Activated CD4-positive, alpha-beta T cell treated with anti-CD3 and anti-CD28 coated beads, Interleukin-2, amount 10 ng/mL, durations not matched to agents 24 days and 14 days (primary cell): Measurements from ENCODE around the gene ZNF740. TPM values are rescaled to one million over a fixed set of nuclear protein-coding genes. Genes with fewer than 3 reads are reported as not detected.

ENCODE experiments used
- DNase-seq: peaks from one replicate; pipeline ENCODE4 v3.0.0; 2022
- H3K27ac Mint-ChIP-seq: one replicate; pipeline ENCODE4 v1.8.0; 2022; ENCODE audit warnings: mild to moderate bottlenecking, mixed read lengths
- H3K27me3 Mint-ChIP-seq: one replicate; pipeline ENCODE4 v1.8.0; 2022; ENCODE audit warnings: mixed read lengths
- H3K36me3 Mint-ChIP-seq: one replicate; pipeline ENCODE4 v1.8.0; 2022; ENCODE audit warnings: low read depth, mild to moderate bottlenecking, mixed read lengths
- H3K4me1 Mint-ChIP-seq: one replicate; pipeline ENCODE4 v1.8.0; 2021; ENCODE audit warnings: mixed read lengths
- H3K4me3 Mint-ChIP-seq: one replicate; pipeline ENCODE4 v1.8.0; 2022; ENCODE audit warnings: mild to moderate bottlenecking, moderate library complexity, mixed read lengths
- H3K9me3 Mint-ChIP-seq: one replicate; pipeline ENCODE4 v1.8.0; 2021; ENCODE audit warnings: mixed read lengths
- intact Hi-C: fragments of 100-400 bp; cut with micrococcal nuclease; formaldehyde crosslinking; loops from one replicate; pipeline ENCODE4 v1.15.1; 2023
- total RNA-seq: library from RNA; stranded (reverse); gene quantifications from 2 replicates; pipeline ENCODE4 v1.2.3, GENCODE V29; 2022

ZNF740 gene
- total RNA-seq, 1 donor from 2014 or later, result 50.5 TPM

GRCh38 chr12:53225635-53226424 lies 45.3 kb downstream of the ZNF740 start:
- intact Hi-C loops, result no loop called here
- H3K36me3 Mint-ChIP-seq, result peaks cover 19% of the 10 kb centered on the region
- peaks cover 68% of the 10 kb centered on the region for H3K4me1 Mint-ChIP-seq
- peak overlapping the region; percentile 0 for H3K4me3 Mint-ChIP-seq
- no peaks in the 10 kb centered on the region for H3K9me3 Mint-ChIP-seq
- peak overlapping the region; percentile 50 for H3K27ac Mint-ChIP-seq
- H3K27me3 Mint-ChIP-seq, result no peaks in the 10 kb centered on the region
- no peak for DNase-seq

- peaks cover 66% of the 10 kb centered on the region for H3K4me1 Mint-ChIP-seq
- peak overlapping the region; percentile 38 for H3K27ac Mint-ChIP-seq
- DNase-seq, result no peak
- intact Hi-C loops, result no loop called here
- H3K27me3 Mint-ChIP-seq, result no peaks in the 10 kb centered on the region
- H3K4me3 Mint-ChIP-seq, result no peak overlapping the region
- H3K9me3 Mint-ChIP-seq, result no peaks in the 10 kb centered on the region
- peaks cover 19% of the 10 kb centered on the region for H3K36me3 Mint-ChIP-seq
These were observed 46.3 kb downstream of the ZNF740 start for GRCh38 chr12:53226815-53227214.

DNA sequence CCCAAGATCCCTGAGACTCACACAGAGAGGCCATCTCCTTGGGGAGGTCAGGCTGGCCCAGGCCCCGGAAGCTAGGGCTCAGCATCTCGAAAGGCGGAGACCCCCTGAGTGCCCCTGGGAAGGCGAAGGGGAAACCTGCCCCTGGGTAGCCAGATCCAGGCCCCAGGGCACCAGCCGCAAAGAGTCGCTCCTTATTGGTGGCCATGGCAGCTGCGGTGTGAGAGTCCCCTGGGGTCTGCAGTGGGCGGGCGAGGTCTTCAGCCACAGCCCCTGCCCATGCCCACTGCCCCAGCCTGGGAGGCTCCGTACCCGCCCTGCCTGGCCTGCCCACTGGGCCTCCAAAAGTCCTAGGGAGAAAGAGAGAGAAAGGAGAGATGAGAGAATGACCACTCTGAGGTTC lies 46.8 kb downstream of the ZNF740 start:
- no peaks in the 10 kb centered on the region for H3K9me3 Mint-ChIP-seq
- intact Hi-C loops, result no loop called here
- H3K27me3 Mint-ChIP-seq, result no peaks in the 10 kb centered on the region
- peaks cover 19% of the 10 kb centered on the region for H3K36me3 Mint-ChIP-seq
- peaks cover 63% of the 10 kb centered on the region for H3K4me1 Mint-ChIP-seq
- H3K4me3 Mint-ChIP-seq, result no peak overlapping the region
- H3K27ac Mint-ChIP-seq, result no peak overlapping the region
- no peak for DNase-seq

DNA sequence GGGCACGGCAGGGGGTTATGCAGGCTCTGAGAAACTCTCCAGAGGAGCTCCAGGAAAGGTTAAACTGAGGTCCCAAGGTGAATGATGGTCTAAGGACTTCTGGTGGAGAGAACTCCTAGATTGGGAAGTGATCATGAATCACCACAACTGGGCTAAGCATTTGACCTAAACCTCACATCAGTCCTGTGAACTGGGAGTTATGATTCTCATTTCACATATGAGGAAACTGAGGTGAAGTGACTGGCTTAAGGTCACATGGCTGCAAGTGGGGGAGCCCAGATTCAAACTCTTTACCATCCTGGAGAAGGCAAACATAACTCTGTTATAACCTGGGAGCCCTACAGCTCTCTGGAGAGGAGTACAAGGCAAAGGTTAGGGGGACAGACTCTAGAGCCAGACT lies 47.3 kb downstream of the ZNF740 start:
- H3K9me3 Mint-ChIP-seq, result no peaks in the 10 kb centered on the region
- H3K4me1 Mint-ChIP-seq, result peaks cover 63% of the 10 kb centered on the region
- no peak overlapping the region for H3K4me3 Mint-ChIP-seq
- no peak for DNase-seq
- no peaks in the 10 kb centered on the region for H3K27me3 Mint-ChIP-seq
- intact Hi-C loops, result no loop called here
- peaks cover 19% of the 10 kb centered on the region for H3K36me3 Mint-ChIP-seq
- no peak overlapping the region for H3K27ac Mint-ChIP-seq

- DNase-seq, result no peak
- intact Hi-C loops, result no loop called here
- H3K9me3 Mint-ChIP-seq, result no peaks in the 10 kb centered on the region
- peak overlapping the region; percentile 39 for H3K27ac Mint-ChIP-seq
- no peaks in the 10 kb centered on the region for H3K27me3 Mint-ChIP-seq
- peaks cover 15% of the 10 kb centered on the region for H3K36me3 Mint-ChIP-seq
- peaks cover 61% of the 10 kb centered on the region for H3K4me1 Mint-ChIP-seq
- peak overlapping the region; percentile 49 for H3K4me3 Mint-ChIP-seq
These were observed 48.9 kb downstream of the ZNF740 start for GRCh38 chr12:53229454-53229853.

- H3K36me3 Mint-ChIP-seq, result peaks cover 10% of the 10 kb centered on the region
- peaks cover 54% of the 10 kb centered on the region for H3K4me1 Mint-ChIP-seq
- no peaks in the 10 kb centered on the region for H3K9me3 Mint-ChIP-seq
- intact Hi-C loops, result no loop called here
- H3K27me3 Mint-ChIP-seq, result no peaks in the 10 kb centered on the region
- H3K27ac Mint-ChIP-seq, result peak overlapping the region; percentile 39
- H3K4me3 Mint-ChIP-seq, result peak overlapping the region; percentile 49
- DNase-seq, result no peak
These were observed 49.8 kb downstream of the ZNF740 start for GRCh38 chr12:53230108-53230845.

- intact Hi-C loops, result no loop called here
- peak overlapping the region; percentile 54 for H3K27ac Mint-ChIP-seq
These were observed 51.1 kb downstream of the ZNF740 start for GRCh38 chr12:53231671-53231920.

DNA sequence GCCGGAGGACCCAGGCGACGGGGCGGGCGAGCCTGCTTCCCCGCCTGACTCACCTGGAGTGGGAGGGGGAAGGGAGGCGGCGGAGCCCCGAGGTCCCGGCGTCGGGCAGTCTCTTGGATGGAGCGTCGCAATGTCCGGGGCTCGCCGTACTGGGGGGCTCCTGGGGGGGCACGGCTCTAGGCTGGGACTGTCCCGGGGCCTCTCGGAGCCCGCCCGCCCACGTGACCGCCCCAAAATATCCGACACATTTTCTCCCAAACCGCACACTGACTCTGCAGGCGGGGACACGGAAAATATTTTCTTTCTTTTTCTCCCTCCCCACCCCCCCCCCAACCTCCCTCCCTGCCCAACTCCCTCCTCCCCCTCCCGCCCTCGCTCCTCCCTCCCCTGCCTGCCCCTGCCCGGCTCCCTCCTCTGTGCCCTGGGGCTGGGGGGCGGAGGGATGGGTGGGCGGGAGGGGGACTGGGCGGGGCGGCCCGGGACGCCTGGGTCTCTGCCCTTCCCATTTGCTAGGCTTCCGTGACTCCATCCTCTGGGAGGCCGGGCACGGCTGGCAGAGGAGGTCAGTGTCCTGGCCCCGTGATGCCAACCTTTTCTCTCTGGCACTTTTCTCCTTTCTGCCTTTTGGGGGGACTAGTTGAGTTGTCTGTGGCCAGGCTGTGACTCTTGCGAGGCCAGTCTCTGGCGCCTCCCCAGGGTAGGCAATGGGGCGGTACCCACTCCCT lies 51.6 kb downstream of the ZNF740 start, which contains the start of gene RARG:
TSS of gene RARG (minus strand) at position 289 of the 725 bp plus-strand sequence. CDS start 4,664 bp downstream, outside the sequence.
- intact Hi-C loops, result loop anchor here (1.0 to 2.0 kb wide), 2 partner anchors 11 to 19 kb away; no protein-coding TSS in a partner anchor
- peaks cover 4% of the 10 kb centered on the region for H3K36me3 Mint-ChIP-seq
- peaks cover 61% of the 10 kb centered on the region for H3K4me1 Mint-ChIP-seq
- DNase-seq, result peak; percentile 87
- H3K27ac Mint-ChIP-seq, result peak within 1 kb of the TSS; percentile 85
- H3K4me3 Mint-ChIP-seq, result peak within 1 kb of the TSS; percentile 82
- no peaks in the 10 kb centered on the region for H3K9me3 Mint-ChIP-seq
- H3K27me3 Mint-ChIP-seq, result no peaks in the 10 kb centered on the region

More at GRCh38 chr12:53231671-53231920, 51.1 kb downstream of the ZNF740 start:
- Mint-ChIP-seq H3K36me3 (peaks cover 8% of the 10 kb centered on the region), H3K4me1 (peaks cover 60% of the 10 kb centered on the region), H3K27me3 (no peaks in the 10 kb centered on the region), H3K9me3 (no peaks in the 10 kb centered on the region), H3K4me3 (peak overlapping the region; percentile 73)
- DNase-seq, result no peak

GRCh38 chr12:53232646-53233461 lies 52.3 kb downstream of the ZNF740 start:
- peak; percentile 82 for DNase-seq
- Mint-ChIP-seq H3K4me1 (peaks cover 61% of the 10 kb centered on the region), H3K27ac (peak overlapping the region; percentile 85), H3K27me3 (no peaks in the 10 kb centered on the region), H3K4me3 (peak overlapping the region; percentile 82), H3K36me3 (peaks cover 3% of the 10 kb centered on the region), H3K9me3 (no peaks in the 10 kb centered on the region)
- intact Hi-C loops, result loop anchor here (1.0 to 2.0 kb wide), 2 partner anchors 12 to 18 kb away; no protein-coding TSS in a partner anchor

DNA sequence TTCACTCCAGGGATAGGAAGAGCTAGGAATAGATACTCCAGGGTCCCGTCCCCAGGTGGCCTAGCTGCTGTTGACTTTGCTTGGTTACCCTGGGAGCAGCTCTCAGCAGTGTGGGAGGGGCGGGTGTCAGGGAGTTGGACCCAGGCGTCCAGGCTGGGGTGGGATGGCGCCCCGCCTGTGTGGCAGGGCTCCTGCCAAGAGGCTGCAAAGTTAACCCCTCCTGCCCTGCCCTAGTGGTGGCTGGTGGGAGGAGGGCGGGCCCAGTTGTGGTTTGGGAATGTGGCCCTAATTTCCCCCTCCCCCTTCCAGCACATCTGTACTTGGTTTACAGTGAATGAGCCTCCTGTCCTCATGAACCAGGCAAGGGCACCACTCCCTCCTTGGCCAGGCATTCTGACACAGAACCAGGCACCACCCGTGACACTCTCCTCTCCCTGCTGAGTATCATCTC lies 53.2 kb downstream of the ZNF740 start:
- H3K4me1 Mint-ChIP-seq, result peaks cover 55% of the 10 kb centered on the region
- no peak for DNase-seq

DNA sequence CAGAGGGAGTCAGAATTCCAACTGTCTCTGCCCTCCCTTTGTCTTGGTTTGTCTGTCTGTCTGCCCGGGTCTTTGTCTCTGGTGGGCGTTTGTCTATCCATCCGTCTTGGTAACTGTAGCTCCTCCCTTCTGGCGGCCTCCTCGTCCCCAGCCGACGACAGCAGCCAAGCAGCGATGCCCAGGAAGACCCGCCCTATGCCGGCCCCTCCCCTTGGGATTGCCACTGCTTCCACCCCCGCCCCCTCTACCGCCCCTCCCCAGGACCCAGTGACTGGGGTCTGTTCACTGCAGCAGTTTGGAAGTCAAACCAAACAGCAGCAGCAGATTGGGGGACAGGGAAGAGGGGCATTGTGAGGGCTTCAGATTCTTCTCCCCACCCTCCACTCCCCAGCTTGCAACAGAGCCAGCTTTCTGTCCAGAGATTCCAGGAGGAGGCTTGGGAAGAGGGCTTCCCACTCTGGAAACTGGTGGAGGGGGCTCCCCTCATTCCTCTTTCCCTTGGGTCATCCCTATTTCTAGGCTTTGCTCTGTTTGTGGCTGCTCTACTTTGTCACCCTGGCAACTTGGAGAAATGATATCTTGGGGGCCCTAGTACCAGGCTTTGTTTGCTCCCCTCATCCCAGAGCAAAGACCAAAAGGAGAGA lies 53.9 kb downstream of the ZNF740 start:
- intact Hi-C loops, result no loop called here
- Mint-ChIP-seq H3K27me3 (no peaks in the 10 kb centered on the region), H3K4me1 (peaks cover 52% of the 10 kb centered on the region), H3K9me3 (no peaks in the 10 kb centered on the region), H3K4me3 (peak overlapping the region; percentile 31), H3K36me3 (no peaks in the 10 kb centered on the region), H3K27ac (no peak overlapping the region)
- no peak for DNase-seq

More for the DNA sequence above, 53.2 kb downstream of the ZNF740 start:
- intact Hi-C loops, result loop anchor here (2.0 kb wide), 1 partner anchor 17 kb away; no protein-coding TSS in a partner anchor
- no peaks in the 10 kb centered on the region for H3K9me3 Mint-ChIP-seq
- peak overlapping the region; percentile 31 for H3K4me3 Mint-ChIP-seq
- H3K27me3 Mint-ChIP-seq, result no peaks in the 10 kb centered on the region
- H3K27ac Mint-ChIP-seq, result peak overlapping the region; percentile 85
- H3K36me3 Mint-ChIP-seq, result no peaks in the 10 kb centered on the region

DNA sequence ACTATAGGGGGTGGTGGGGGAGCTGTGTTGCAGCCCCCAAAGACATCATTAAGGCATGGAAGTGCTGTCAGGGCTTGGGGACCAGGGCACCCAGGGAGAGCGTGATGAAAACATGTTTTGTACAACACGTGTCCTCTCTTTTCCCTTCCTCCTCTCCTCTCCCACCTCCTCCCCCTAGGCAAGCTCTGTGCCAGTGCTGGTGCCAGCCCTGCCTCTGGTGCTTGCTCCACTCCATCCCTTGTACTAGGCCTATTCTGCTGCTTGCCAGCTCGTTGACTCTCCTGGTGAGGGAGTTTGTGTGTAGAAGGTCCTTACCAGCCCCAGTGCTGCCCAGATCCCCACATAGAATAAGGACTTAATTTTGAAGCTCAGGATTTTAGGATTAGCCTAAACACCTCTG lies 54.6 kb downstream of the ZNF740 start:
- DNase-seq, result no peak
- H3K27ac Mint-ChIP-seq, result peak overlapping the region; percentile 69
- no peaks in the 10 kb centered on the region for H3K9me3 Mint-ChIP-seq
- intact Hi-C loops, result no loop called here
- H3K27me3 Mint-ChIP-seq, result no peaks in the 10 kb centered on the region
- H3K4me3 Mint-ChIP-seq, result peak overlapping the region; percentile 42
- peaks cover 47% of the 10 kb centered on the region for H3K4me1 Mint-ChIP-seq
- no peaks in the 10 kb centered on the region for H3K36me3 Mint-ChIP-seq
